ENCODE results near the gene CREBBP.

- TF ChIP-seq POLR2AphosphoS5 (IDR thresholded peaks at IDR 0.05; ENCODE audit: low read depth, low read length), result no peak
- no peak for TF ChIP-seq POLR2A (IDR thresholded peaks at IDR 0.05; ENCODE audit: low read depth, low read length)
- no peak for TF ChIP-seq TAF1 (IDR thresholded peaks at IDR 0.05; ENCODE audit: low read depth, low read length)
These were observed 202.5 kb downstream of the CREBBP start for GRCh38 chr16:3677994-3678393.
